ENCODE measurements around the gene CIB4.

CIB4 gene

GRCh38 chr2:26576565-26577441 is 64.4 kb downstream of the CIB4 start:
- Histone ChIP-seq H3K9me3 (ENCODE audit: control insufficient read depth, low read depth, low read length) (no peaks in the 10 kb centered on the region), H3K9ac (ENCODE audit: low read length) (no peak overlapping the region), H3K36me3 (ENCODE audit: control insufficient read depth, low read depth, low read length) (no peaks in the 10 kb centered on the region), H3K27ac (ENCODE audit: low read length) (no peak overlapping the region), H3K4me1 (ENCODE audit: control insufficient read depth, low read depth, low read length) (no peaks in the 10 kb centered on the region), H3K27me3 (ENCODE audit: control insufficient read depth, insufficient read depth, low read length) (peaks cover 9% of the 10 kb centered on the region), H3K4me3 (ENCODE audit: low read length) (no peak overlapping the region)

- no peak overlapping the region for H3K9ac ChIP-seq (ENCODE audit: low read length)
- H3K4me3 ChIP-seq (ENCODE audit: low read length) = no peak overlapping the region
- H3K27me3 ChIP-seq (ENCODE audit: control insufficient read depth, insufficient read depth, low read length) = peaks cover 9% of the 10 kb centered on the region
- H3K36me3 ChIP-seq (ENCODE audit: control insufficient read depth, low read depth, low read length) = no peaks in the 10 kb centered on the region
- H3K27ac ChIP-seq (ENCODE audit: low read length) = no peak overlapping the region
- H3K9me3 ChIP-seq (ENCODE audit: control insufficient read depth, low read depth, low read length) = no peaks in the 10 kb centered on the region
- H3K4me1 ChIP-seq (ENCODE audit: control insufficient read depth, low read depth, low read length) = no peaks in the 10 kb centered on the region
Observed at GRCh38 chr2:26575836-26576564, 65.2 kb downstream of the CIB4 start.

- no peak overlapping the region for H3K4me3 ChIP-seq (ENCODE audit: low read length)
- peaks cover 9% of the 10 kb centered on the region for H3K27me3 ChIP-seq (ENCODE audit: control insufficient read depth, insufficient read depth, low read length)
- no peaks in the 10 kb centered on the region for H3K36me3 ChIP-seq (ENCODE audit: control insufficient read depth, low read depth, low read length)
- no peak overlapping the region for H3K9ac ChIP-seq (ENCODE audit: low read length)
- no peaks in the 10 kb centered on the region for H3K9me3 ChIP-seq (ENCODE audit: control insufficient read depth, low read depth, low read length)
- H3K27ac ChIP-seq (ENCODE audit: low read length) = no peak overlapping the region
- H3K4me1 ChIP-seq (ENCODE audit: control insufficient read depth, low read depth, low read length) = peaks cover 3% of the 10 kb centered on the region
Observed at GRCh38 chr2:26574900-26575560, 66.1 kb downstream of the CIB4 start.

- H3K4me3 ChIP-seq (ENCODE audit: low read length) = no peak overlapping the region
- peaks cover 9% of the 10 kb centered on the region for H3K27me3 ChIP-seq (ENCODE audit: control insufficient read depth, insufficient read depth, low read length)
- no peak overlapping the region for H3K9ac ChIP-seq (ENCODE audit: low read length)
- no peaks in the 10 kb centered on the region for H3K9me3 ChIP-seq (ENCODE audit: control insufficient read depth, low read depth, low read length)
- peaks cover 11% of the 10 kb centered on the region for H3K4me1 ChIP-seq (ENCODE audit: control insufficient read depth, low read depth, low read length)
- H3K27ac ChIP-seq (ENCODE audit: low read length) = no peak overlapping the region
- H3K36me3 ChIP-seq (ENCODE audit: control insufficient read depth, low read depth, low read length) = no peaks in the 10 kb centered on the region
Observed at GRCh38 chr2:26574066-26574899, 66.9 kb downstream of the CIB4 start.

GRCh38 chr2:26573241-26573925 is 67.8 kb downstream of the CIB4 start:
- H3K27me3 ChIP-seq (ENCODE audit: control insufficient read depth, insufficient read depth, low read length) = peaks cover 5% of the 10 kb centered on the region
- H3K9me3 ChIP-seq (ENCODE audit: control insufficient read depth, low read depth, low read length) = no peaks in the 10 kb centered on the region
- H3K4me3 ChIP-seq (ENCODE audit: low read length) = no peak overlapping the region
- no peaks in the 10 kb centered on the region for H3K36me3 ChIP-seq (ENCODE audit: control insufficient read depth, low read depth, low read length)
- H3K27ac ChIP-seq (ENCODE audit: low read length) = no peak overlapping the region
- peaks cover 11% of the 10 kb centered on the region for H3K4me1 ChIP-seq (ENCODE audit: control insufficient read depth, low read depth, low read length)
- H3K9ac ChIP-seq (ENCODE audit: low read length) = no peak overlapping the region

- no peaks in the 10 kb centered on the region for H3K36me3 ChIP-seq (ENCODE audit: control insufficient read depth, low read depth, low read length)
- no peaks in the 10 kb centered on the region for H3K9me3 ChIP-seq (ENCODE audit: control insufficient read depth, low read depth, low read length)
- H3K27ac ChIP-seq (ENCODE audit: low read length) = no peak overlapping the region
- H3K9ac ChIP-seq (ENCODE audit: low read length) = no peak overlapping the region
- H3K4me1 ChIP-seq (ENCODE audit: control insufficient read depth, low read depth, low read length) = peaks cover 18% of the 10 kb centered on the region
- H3K27me3 ChIP-seq (ENCODE audit: control insufficient read depth, insufficient read depth, low read length) = no peaks in the 10 kb centered on the region
- no peak overlapping the region for H3K4me3 ChIP-seq (ENCODE audit: low read length)
Observed at GRCh38 chr2:26572591-26572990, 68.6 kb downstream of the CIB4 start.

- Histone ChIP-seq H3K9ac (ENCODE audit: low read length) (no peak overlapping the region), H3K9me3 (ENCODE audit: control insufficient read depth, low read depth, low read length) (no peaks in the 10 kb centered on the region), H3K36me3 (ENCODE audit: control insufficient read depth, low read depth, low read length) (no peaks in the 10 kb centered on the region), H3K27me3 (ENCODE audit: control insufficient read depth, insufficient read depth, low read length) (no peaks in the 10 kb centered on the region), H3K4me1 (ENCODE audit: control insufficient read depth, low read depth, low read length) (peaks cover 23% of the 10 kb centered on the region), H3K27ac (ENCODE audit: low read length) (no peak overlapping the region), H3K4me3 (ENCODE audit: low read length) (no peak overlapping the region)
Observed at GRCh38 chr2:26571316-26571715, 69.8 kb downstream of the CIB4 start.

GRCh38 chr2:26570083-26570430 is 71.1 kb downstream of the CIB4 start:
- H3K36me3 ChIP-seq (ENCODE audit: control insufficient read depth, low read depth, low read length) = no peaks in the 10 kb centered on the region
- H3K4me3 ChIP-seq (ENCODE audit: low read length) = no peak overlapping the region
- H3K4me1 ChIP-seq (ENCODE audit: control insufficient read depth, low read depth, low read length) = peaks cover 23% of the 10 kb centered on the region
- no peak overlapping the region for H3K27ac ChIP-seq (ENCODE audit: low read length)
- H3K27me3 ChIP-seq (ENCODE audit: control insufficient read depth, insufficient read depth, low read length) = no peaks in the 10 kb centered on the region
- H3K9me3 ChIP-seq (ENCODE audit: control insufficient read depth, low read depth, low read length) = no peaks in the 10 kb centered on the region
- H3K9ac ChIP-seq (ENCODE audit: low read length) = no peak overlapping the region

- Histone ChIP-seq H3K4me3 (ENCODE audit: low read length) (no peak overlapping the region), H3K4me1 (ENCODE audit: control insufficient read depth, low read depth, low read length) (peaks cover 23% of the 10 kb centered on the region)
Observed at GRCh38 chr2:26569216-26570082, 71.7 kb downstream of the CIB4 start.

More at GRCh38 chr2:26569216-26570082, 71.7 kb downstream of the CIB4 start:
- Histone ChIP-seq H3K9ac (ENCODE audit: low read length) (no peak overlapping the region), H3K36me3 (ENCODE audit: control insufficient read depth, low read depth, low read length) (no peaks in the 10 kb centered on the region), H3K9me3 (ENCODE audit: control insufficient read depth, low read depth, low read length) (no peaks in the 10 kb centered on the region), H3K27ac (ENCODE audit: low read length) (no peak overlapping the region), H3K27me3 (ENCODE audit: control insufficient read depth, insufficient read depth, low read length) (no peaks in the 10 kb centered on the region)
